Measurements from ENCODE around the gene MXD1. TPM values are rescaled to one million over a fixed set of nuclear protein-coding genes. Genes with fewer than 3 reads are reported as not detected.

Gene MXD1
- total RNA-seq, 1 experiment from 2014 or later, result 3.7 TPM

GRCh38 chr2:69965756-69966445, 51.0 kb downstream of the MXD1 start:
- DNase-seq, result no peak
- H3K27me3 ChIP-seq (ENCODE audit: insufficient read depth, low read length), result no peaks in the 10 kb centered on the region; the same call in 1 of the 2 replicates
- H3K4me2 ChIP-seq (ENCODE audit: insufficient read depth, insufficient read length, low read length), result no peak overlapping the region
- H3K79me1 ChIP-seq (ENCODE audit: insufficient read depth, low read depth, low read length, poor library complexity, severe bottlenecking), result no peaks in the 10 kb centered on the region
- H2BK120ac ChIP-seq (ENCODE audit: low read depth, low read length, poor library complexity, severe bottlenecking), result no peak overlapping the region
- no peaks in the 10 kb centered on the region for H3K23me2 ChIP-seq (ENCODE audit: insufficient read length, low read depth, low read length, poor library complexity, severe bottlenecking)
- no peak overlapping the region for H3K27ac ChIP-seq (ENCODE audit: insufficient read length, low read depth, low read length)
- H3K14ac ChIP-seq (ENCODE audit: insufficient read depth, low read length), result no peak overlapping the region; the same call in 1 of the 2 replicates
- no peak overlapping the region for H2AK5ac ChIP-seq (ENCODE audit: insufficient read length, low read length)
- H3K4ac ChIP-seq (ENCODE audit: low read depth, low read length), result no peak overlapping the region
- no peak for TF ChIP-seq CTCF (conservative IDR thresholded peaks at IDR 0.05)
- no peaks in the 10 kb centered on the region for H3K36me3 Mint-ChIP-seq (ENCODE audit: insufficient read depth in 1 of 3, low read depth in 3 of 3)
- H3K9ac ChIP-seq (ENCODE audit: extremely low read depth, insufficient read length, low read length), result no peak overlapping the region
- H3K9me3 Mint-ChIP-seq, result no peaks in the 10 kb centered on the region
- no peak overlapping the region for H2BK5ac ChIP-seq (ENCODE audit: insufficient read length, low read length)
- no peak overlapping the region for H2AFZ ChIP-seq (ENCODE audit: low read length)
- no peaks in the 10 kb centered on the region; the same call in 1 of the 2 replicates for H3K4me1 ChIP-seq (ENCODE audit: insufficient read depth, low read length)
- H3T11ph ChIP-seq (ENCODE audit: low read length), result no peak overlapping the region
- no peak overlapping the region for H4K91ac ChIP-seq (ENCODE audit: insufficient read length, low read depth, low read length)
- H3K4me3 Mint-ChIP-seq, result no peak overlapping the region
- H2BK15ac ChIP-seq (ENCODE audit: low read depth, low read length), result no peak overlapping the region
- no peak overlapping the region for H3K56ac ChIP-seq (ENCODE audit: insufficient read length, low read depth, low read length)
- H3K79me2 ChIP-seq (ENCODE audit: insufficient read depth, low read length), result no peaks in the 10 kb centered on the region
- H3K18ac ChIP-seq (ENCODE audit: insufficient read length, low read depth, low read length), result no peak overlapping the region
- H3K9me3 ChIP-seq (ENCODE audit: control insufficient read depth, low read depth, low read length), result no peaks in the 10 kb centered on the region
- no peaks in the 10 kb centered on the region for H4K20me1 ChIP-seq (ENCODE audit: control insufficient read depth, insufficient read depth, insufficient read length)
- H2BK20ac ChIP-seq (ENCODE audit: low read depth, low read length, poor library complexity, severe bottlenecking), result no peak overlapping the region
- H4K8ac ChIP-seq (replicated peaks; ENCODE audit: insufficient read length, low read depth, low read length), result no peak overlapping the region
- peaks cover 15 to 17% of the 10 kb centered on the region in 2 experiments for H3K4me1 Mint-ChIP-seq
- H2BK12ac ChIP-seq (ENCODE audit: insufficient read length, low read depth, low read length), result no peak overlapping the region
- WGBS (ENCODE audit: extremely low coverage, insufficient read length, low lambda C conversion rate), result no CpG with 5 or more reads among the region's 8 CpGs
- H3K27me3 Mint-ChIP-seq (ENCODE audit: low read depth), result peaks cover 3% of the 10 kb centered on the region
- no peak overlapping the region for H3K23ac ChIP-seq (ENCODE audit: insufficient read length, low read depth, low read length)
- no peak overlapping the region; a peak in 2 of 7 replicates for H3K27ac Mint-ChIP-seq
- H4K5ac ChIP-seq (ENCODE audit: insufficient read length, low read depth, low read length), result no peak overlapping the region

Measured in H9 (cell line).